Gastrocnemius medialis (tissue), 4 donors: ENCODE measurements around the gene KCMF1.

ENCODE experiments used
- POLR2A ChIP-seq, 2 donors: fragments of 450-650 bp; IDR thresholded peaks; one replicate each; pipeline ENCODE4 v1.6.1; 2017; ENCODE audit warnings: antibody characterized with exemption in 2 of 2, mild to moderate bottlenecking in 2 of 2, moderate library complexity in 2 of 2
- TF ChIP-seq, protein P1 (sequence below), 5 experiments: fragments of 450-650 bp in 3 of 5; fragments of 200-600 bp in 2 of 5; sonication (generic) in 2 of 5; IDR thresholded peaks in 4 of 5; conservative IDR thresholded peaks in 1 of 5; 1 replicate in 4 of 5; 2 replicates in 1 of 5; pipeline ENCODE4 v1.5.1; 2016 to 2019; ENCODE audit warnings: antibody characterized with exemption in 5 of 5, mild to moderate bottlenecking in 3 of 5, moderate library complexity in 3 of 5

- no peak for TF ChIP-seq POLR2A (IDR thresholded peaks at IDR 0.05)
- TF ChIP-seq, protein P1, sequence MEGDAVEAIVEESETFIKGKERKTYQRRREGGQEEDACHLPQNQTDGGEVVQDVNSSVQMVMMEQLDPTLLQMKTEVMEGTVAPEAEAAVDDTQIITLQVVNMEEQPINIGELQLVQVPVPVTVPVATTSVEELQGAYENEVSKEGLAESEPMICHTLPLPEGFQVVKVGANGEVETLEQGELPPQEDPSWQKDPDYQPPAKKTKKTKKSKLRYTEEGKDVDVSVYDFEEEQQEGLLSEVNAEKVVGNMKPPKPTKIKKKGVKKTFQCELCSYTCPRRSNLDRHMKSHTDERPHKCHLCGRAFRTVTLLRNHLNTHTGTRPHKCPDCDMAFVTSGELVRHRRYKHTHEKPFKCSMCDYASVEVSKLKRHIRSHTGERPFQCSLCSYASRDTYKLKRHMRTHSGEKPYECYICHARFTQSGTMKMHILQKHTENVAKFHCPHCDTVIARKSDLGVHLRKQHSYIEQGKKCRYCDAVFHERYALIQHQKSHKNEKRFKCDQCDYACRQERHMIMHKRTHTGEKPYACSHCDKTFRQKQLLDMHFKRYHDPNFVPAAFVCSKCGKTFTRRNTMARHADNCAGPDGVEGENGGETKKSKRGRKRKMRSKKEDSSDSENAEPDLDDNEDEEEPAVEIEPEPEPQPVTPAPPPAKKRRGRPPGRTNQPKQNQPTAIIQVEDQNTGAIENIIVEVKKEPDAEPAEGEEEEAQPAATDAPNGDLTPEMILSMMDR (IDR thresholded peaks at IDR 0.05 in 4 of 5, conservative IDR thresholded peaks at IDR 0.05 in 1 of 5), result no peak
These were observed 19.0 kb downstream of the KCMF1 start for GRCh38 chr2:84989927-84990326.
